T-helper 2 cell treated with Interferon-gamma antibody and Interleukin-4, amounts not matched to agents 5 μg/mL and 100 μg/mL, for 36 hours (primary cell): ENCODE data around the gene PSORS1C2.
A peak's percentile ranks its signal among the peaks of the same experiment; 100 is the strongest.
"Not testable (repeated sequence)": the region's sequence is repeated elsewhere in the genome, so short reads cannot be mapped to it uniquely, and the experiment has no call there.

Experiments used
- DNase-seq: peaks from one replicate; pipeline ENCODE4 v3.0.0; 2021; ENCODE audit warnings: low spot score
- H3K27ac Mint-ChIP-seq: one replicate; pipeline ENCODE4 v1.8.0; 2021; ENCODE audit warnings: mild to moderate bottlenecking, mixed read lengths
- H3K27me3 Mint-ChIP-seq: one replicate; pipeline ENCODE4 v1.8.0; 2021; ENCODE audit warnings: low read depth, mixed read lengths
- H3K36me3 Mint-ChIP-seq: one replicate; pipeline ENCODE4 v1.8.0; 2021; ENCODE audit warnings: low read depth, mixed read lengths
- H3K4me1 Mint-ChIP-seq: one replicate; pipeline ENCODE4 v1.8.0; 2021; ENCODE audit warnings: low read depth, mixed read lengths
- H3K4me3 Mint-ChIP-seq: one replicate; pipeline ENCODE4 v1.8.0; 2022; ENCODE audit warnings: mild to moderate bottlenecking, moderate library complexity, mixed read lengths
- H3K9me3 Mint-ChIP-seq: one replicate; pipeline ENCODE4 v1.8.0; 2021; ENCODE audit warnings: mixed read lengths

Gene PSORS1C2

GRCh38 chr6:31138982-31139381, at the start of gene PSORS1C2:
TSS of gene PSORS1C2 (minus strand) at chr6:31139066. CDS start at chr6:31139026, 40 bp downstream.
- Mint-ChIP-seq H3K36me3 (peaks cover 3% of the 10 kb centered on the region), H3K4me1 (peaks cover 3% of the 10 kb centered on the region), H3K27ac (no peak within 1 kb of the TSS), H3K27me3 (peaks cover 3% of the 10 kb centered on the region), H3K9me3 (no peaks in the 10 kb centered on the region), H3K4me3 (peak within 1 kb of the TSS; percentile 62)
- no peak for DNase-seq

GRCh38 chr6:31187780-31188194, 48.9 kb upstream of the PSORS1C2 start:
- H3K4me3 Mint-ChIP-seq, result no peak overlapping the region
- no peaks in the 10 kb centered on the region for H3K9me3 Mint-ChIP-seq
- H3K27ac Mint-ChIP-seq, result no peak overlapping the region
- no peak for DNase-seq
- H3K27me3 Mint-ChIP-seq, result no peaks in the 10 kb centered on the region
- H3K36me3 Mint-ChIP-seq, result no peaks in the 10 kb centered on the region
- H3K4me1 Mint-ChIP-seq, result peaks cover 9% of the 10 kb centered on the region

- Mint-ChIP-seq H3K9me3 (no peaks in the 10 kb centered on the region), H3K27me3 (no peaks in the 10 kb centered on the region), H3K36me3 (no peaks in the 10 kb centered on the region), H3K4me3 (no peak overlapping the region), H3K27ac (no peak overlapping the region), H3K4me1 (peaks cover 9% of the 10 kb centered on the region)
- DNase-seq, result no peak
These were observed 47.3 kb upstream of the PSORS1C2 start for GRCh38 chr6:31186052-31186734.

DNA sequence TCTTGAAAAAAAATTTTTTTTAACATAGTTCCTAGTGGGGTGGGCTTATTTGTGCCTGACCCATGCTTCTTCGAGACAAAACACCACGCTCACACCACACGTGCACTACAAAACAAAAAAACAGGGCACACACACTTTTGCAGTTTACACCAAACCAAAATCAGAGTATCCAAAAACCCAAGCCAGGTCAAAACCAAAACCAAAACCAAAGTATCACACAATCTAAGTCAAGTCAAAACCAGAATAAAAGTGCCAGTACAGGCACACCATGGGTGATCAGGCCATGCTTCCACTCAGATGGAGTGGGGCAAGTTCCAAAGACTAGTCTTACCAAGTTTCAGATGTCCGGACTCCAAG, 46.8 kb upstream of the PSORS1C2 start:
- H3K4me3 Mint-ChIP-seq, H3K9me3 Mint-ChIP-seq, H3K27me3 Mint-ChIP-seq, DNase-seq, H3K4me1 Mint-ChIP-seq, H3K27ac Mint-ChIP-seq, H3K36me3 Mint-ChIP-seq: not testable (repeated sequence)

DNA sequence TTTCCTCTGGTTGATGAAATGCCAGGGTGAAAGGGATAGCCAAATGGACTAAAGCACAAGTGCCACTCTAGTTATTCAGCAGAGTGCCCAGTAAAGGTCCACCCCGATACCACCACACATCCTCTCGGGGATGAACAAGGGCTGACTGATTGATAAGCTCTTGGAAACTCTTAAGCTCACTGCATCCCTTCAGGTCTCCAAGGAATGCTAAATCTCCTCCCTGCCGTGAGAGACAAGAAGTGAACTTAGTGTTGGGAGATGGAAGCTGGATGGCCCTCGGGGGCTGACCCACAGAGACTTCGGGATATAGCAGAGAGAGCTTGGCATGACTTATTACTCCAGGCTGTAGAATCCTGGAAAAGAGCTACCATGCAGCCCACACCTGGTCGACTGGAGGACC, 45.0 kb upstream of the PSORS1C2 start:
- not testable (repeated sequence) for H3K27me3 Mint-ChIP-seq, DNase-seq, H3K9me3 Mint-ChIP-seq, H3K27ac Mint-ChIP-seq, H3K4me3 Mint-ChIP-seq, H3K36me3 Mint-ChIP-seq
- peaks cover 11% of the 10 kb centered on the region for H3K4me1 Mint-ChIP-seq

DNA sequence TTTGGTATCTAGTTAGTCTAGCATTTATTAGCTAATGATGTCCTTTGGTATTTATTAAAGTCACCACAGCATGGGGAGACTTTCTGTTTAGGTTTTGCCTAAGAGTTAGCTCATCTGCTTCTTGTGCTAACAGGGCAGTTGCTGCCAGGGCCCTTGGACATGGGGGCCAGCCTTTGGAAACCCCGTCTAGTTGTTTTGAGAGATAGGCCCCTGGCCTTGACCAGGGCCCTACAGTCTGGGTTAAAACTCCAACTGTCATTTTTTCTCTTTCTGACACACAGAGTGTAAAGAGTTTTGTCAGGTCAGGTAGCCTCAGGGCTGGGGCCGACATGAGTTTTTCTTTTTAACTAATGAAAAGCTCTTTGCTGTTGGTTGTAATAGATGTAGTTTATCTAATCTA, 44.4 kb upstream of the PSORS1C2 start:
- not testable (repeated sequence) for DNase-seq, H3K9me3 Mint-ChIP-seq, H3K27ac Mint-ChIP-seq, H3K4me3 Mint-ChIP-seq, H3K36me3 Mint-ChIP-seq, H3K27me3 Mint-ChIP-seq
- peaks cover 11% of the 10 kb centered on the region for H3K4me1 Mint-ChIP-seq

DNA sequence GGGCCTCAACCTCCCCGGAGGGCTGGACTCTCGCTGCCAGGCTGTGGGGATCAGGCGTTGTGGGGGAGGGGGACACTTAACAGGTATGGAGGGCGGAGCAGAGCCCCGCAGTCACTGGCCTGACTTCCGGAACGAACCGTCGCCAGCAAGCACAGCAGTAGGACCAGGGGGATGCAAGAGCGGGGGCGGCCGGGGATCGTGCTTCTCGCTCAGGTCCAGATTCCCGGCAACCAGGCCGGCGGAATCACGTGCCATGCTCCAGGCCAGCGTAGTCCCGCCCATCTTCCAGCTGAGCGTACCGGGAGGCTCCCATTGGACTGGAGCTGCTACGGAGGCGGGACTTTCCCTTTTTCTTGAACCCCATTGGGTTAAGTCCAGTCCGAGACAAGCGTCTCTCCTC, 41.6 kb upstream of the PSORS1C2 start:
- no peaks in the 10 kb centered on the region for H3K27me3 Mint-ChIP-seq
- H3K4me1 Mint-ChIP-seq, result peaks cover 8% of the 10 kb centered on the region
- DNase-seq, result no peak
- H3K9me3 Mint-ChIP-seq, result no peaks in the 10 kb centered on the region
- no peak overlapping the region for H3K27ac Mint-ChIP-seq
- peak overlapping the region; percentile 56 for H3K4me3 Mint-ChIP-seq
- no peaks in the 10 kb centered on the region for H3K36me3 Mint-ChIP-seq

DNA sequence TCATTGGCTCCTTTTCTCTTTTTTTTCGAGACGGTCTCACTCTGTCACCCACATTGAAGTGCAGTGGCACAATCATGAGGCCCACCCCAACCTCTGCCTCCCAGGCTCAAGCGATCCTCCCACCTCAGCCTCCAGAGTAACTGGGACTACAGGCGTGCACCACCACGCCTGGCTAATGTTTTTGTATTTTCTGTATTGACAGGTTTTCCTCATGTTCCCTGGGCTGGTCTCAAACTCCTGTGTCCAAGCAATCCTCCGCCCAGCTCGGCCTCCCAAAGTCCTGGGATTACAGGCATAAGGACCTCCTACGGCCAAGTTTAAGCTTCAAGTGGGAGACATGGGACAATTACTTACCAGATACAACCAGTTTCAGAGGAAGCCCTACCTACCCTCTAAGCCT, 41.0 kb upstream of the PSORS1C2 start:
- H3K4me3 Mint-ChIP-seq, result no peak overlapping the region
- H3K27me3 Mint-ChIP-seq, result no peaks in the 10 kb centered on the region
- H3K9me3 Mint-ChIP-seq, result no peaks in the 10 kb centered on the region
- H3K36me3 Mint-ChIP-seq, result no peaks in the 10 kb centered on the region
- no peak overlapping the region for H3K27ac Mint-ChIP-seq
- peaks cover 5% of the 10 kb centered on the region for H3K4me1 Mint-ChIP-seq
- no peak for DNase-seq

DNA sequence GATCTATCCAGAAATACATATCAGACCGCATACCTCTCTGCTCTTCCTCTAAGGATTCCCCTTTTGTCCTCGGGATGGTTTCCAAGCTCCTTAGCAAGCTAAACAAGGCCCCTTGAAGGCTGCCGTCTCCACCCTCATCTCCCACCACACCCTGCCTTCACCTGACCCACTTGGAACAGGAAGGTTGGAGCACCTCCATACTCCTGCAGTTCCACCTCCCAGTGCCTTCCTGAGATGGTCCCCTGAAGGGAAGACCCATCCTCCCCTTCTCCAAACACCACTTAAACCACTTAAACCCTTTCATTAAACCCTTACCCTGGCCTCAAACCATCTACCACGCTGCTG, 40.1 kb upstream of the PSORS1C2 start:
- no peaks in the 10 kb centered on the region for H3K27me3 Mint-ChIP-seq
- DNase-seq, result no peak
- H3K4me1 Mint-ChIP-seq, result peaks cover 5% of the 10 kb centered on the region
- no peak overlapping the region for H3K4me3 Mint-ChIP-seq
- no peak overlapping the region for H3K27ac Mint-ChIP-seq
- no peaks in the 10 kb centered on the region for H3K9me3 Mint-ChIP-seq
- no peaks in the 10 kb centered on the region for H3K36me3 Mint-ChIP-seq

- H3K36me3 Mint-ChIP-seq, result no peaks in the 10 kb centered on the region
- no peaks in the 10 kb centered on the region for H3K27me3 Mint-ChIP-seq
- no peak overlapping the region for H3K4me3 Mint-ChIP-seq
- H3K27ac Mint-ChIP-seq, result no peak overlapping the region
- no peak for DNase-seq
- H3K9me3 Mint-ChIP-seq, result no peaks in the 10 kb centered on the region
- peaks cover 5% of the 10 kb centered on the region for H3K4me1 Mint-ChIP-seq
These were observed 39.5 kb upstream of the PSORS1C2 start for GRCh38 chr6:31178143-31179041.

DNA sequence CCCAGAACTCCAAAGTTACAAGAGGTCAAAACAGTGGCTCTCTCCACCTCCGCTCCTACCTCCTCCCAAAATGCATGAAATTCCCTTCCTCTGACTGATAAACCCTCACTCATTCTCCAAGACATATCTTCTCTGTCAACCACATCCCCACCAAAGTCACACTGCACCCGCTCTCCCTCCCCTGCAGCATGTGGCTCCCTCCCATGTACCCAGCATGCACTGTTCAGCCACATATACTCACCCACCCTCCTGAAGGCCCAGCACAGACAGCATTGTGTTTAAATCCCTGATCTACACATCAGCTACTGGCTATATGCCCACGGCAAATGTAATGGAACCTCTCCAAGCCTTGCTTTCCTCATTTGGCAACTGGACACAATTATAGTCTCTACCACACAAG, 37.1 kb upstream of the PSORS1C2 start:
- no peak overlapping the region for H3K4me3 Mint-ChIP-seq
- peaks cover 5% of the 10 kb centered on the region for H3K4me1 Mint-ChIP-seq
- H3K27ac Mint-ChIP-seq, result no peak overlapping the region
- no peaks in the 10 kb centered on the region for H3K36me3 Mint-ChIP-seq
- no peaks in the 10 kb centered on the region for H3K27me3 Mint-ChIP-seq
- H3K9me3 Mint-ChIP-seq, result no peaks in the 10 kb centered on the region
- DNase-seq, result no peak

- H3K9me3 Mint-ChIP-seq, result no peaks in the 10 kb centered on the region
- H3K4me3 Mint-ChIP-seq, result no peak overlapping the region
- H3K36me3 Mint-ChIP-seq, result no peaks in the 10 kb centered on the region
- no peak overlapping the region for H3K27ac Mint-ChIP-seq
- DNase-seq, result no peak
- H3K4me1 Mint-ChIP-seq, result peaks cover 5% of the 10 kb centered on the region
- H3K27me3 Mint-ChIP-seq, result no peaks in the 10 kb centered on the region
These were observed 35.5 kb upstream of the PSORS1C2 start for GRCh38 chr6:31174378-31174777.

- peaks cover 3% of the 10 kb centered on the region for H3K4me1 Mint-ChIP-seq
- DNase-seq, result no peak
- H3K9me3 Mint-ChIP-seq, result no peaks in the 10 kb centered on the region
- H3K27me3 Mint-ChIP-seq, result no peaks in the 10 kb centered on the region
- H3K36me3 Mint-ChIP-seq, result no peaks in the 10 kb centered on the region
- H3K27ac Mint-ChIP-seq, result no peak overlapping the region
- no peak overlapping the region for H3K4me3 Mint-ChIP-seq
These were observed 34.5 kb upstream of the PSORS1C2 start for GRCh38 chr6:31173406-31173805.

DNA sequence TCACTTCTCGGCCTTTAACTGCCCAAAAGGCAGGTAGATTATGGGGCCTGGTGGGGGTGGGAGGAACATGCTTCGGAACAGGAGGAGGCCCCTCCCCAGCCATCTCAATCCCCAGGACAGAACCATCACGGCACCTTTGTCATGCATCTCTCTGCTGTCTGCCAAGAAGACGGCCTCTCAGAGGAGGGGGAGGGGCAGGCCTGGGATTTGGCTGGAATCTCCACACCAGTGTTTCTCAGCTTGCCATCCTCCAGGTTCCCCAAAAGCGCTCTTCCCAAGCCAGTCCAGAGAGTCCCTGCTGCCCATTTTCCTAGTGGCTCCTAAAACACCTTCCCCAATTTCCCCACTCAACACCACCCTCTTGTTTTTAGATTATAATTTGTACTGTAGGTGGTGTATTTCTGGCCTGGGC, 34.1 kb upstream of the PSORS1C2 start:
- Mint-ChIP-seq H3K27me3 (no peaks in the 10 kb centered on the region), H3K4me1 (peaks cover 3% of the 10 kb centered on the region), H3K4me3 (no peak overlapping the region), H3K27ac (no peak overlapping the region), H3K9me3 (no peaks in the 10 kb centered on the region), H3K36me3 (no peaks in the 10 kb centered on the region)
- no peak for DNase-seq
